ENCODE results near the gene PEF1.

Gene PEF1

DNA sequence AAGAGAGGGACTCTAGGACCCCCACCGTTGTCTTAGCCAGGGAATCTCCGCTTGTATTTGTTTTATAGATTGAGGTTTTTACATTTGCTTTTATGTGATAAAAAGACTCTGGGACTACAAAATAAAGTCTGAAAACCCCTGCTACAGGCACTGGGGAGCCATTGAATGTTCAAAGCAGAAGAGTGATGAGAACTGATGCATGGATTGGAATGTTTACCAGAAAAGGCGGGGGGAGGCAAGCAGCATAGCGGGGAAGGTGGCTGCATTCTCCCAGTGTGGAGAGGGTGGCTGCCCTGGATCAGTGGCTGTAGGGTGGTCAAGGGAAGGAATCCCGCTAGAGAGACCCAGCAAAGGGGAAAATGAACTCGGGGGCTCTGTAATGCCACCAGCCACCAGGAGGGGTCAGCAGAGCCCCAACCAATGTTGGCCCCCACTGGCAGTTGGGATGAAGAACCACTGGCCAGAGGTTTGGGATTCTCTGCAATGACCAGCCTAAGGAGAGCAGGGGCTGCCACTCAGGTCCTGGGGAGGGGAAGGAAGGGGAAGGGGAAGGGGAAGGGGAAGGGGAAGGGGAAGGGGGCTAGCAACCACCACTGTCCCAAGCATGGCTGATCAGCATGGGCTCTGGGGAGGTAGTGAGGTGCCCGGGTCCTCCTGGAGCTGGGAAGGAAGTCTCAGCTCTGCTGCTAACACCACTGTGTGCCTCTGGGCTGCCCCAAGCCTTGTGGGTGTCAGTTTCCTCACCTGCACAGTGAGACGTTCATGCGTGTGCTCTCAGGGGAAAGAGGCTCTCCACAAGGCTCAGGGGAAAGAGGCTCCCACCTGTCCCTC is 19.2 kb upstream of the PEF1 start:
- Histone ChIP-seq H3K9me3 (ENCODE audit: control insufficient read depth, insufficient read depth, low read depth, low read length) (no peaks in the 10 kb centered on the region), H3K27ac (ENCODE audit: low read depth, low read length) (no peak overlapping the region), H3K9ac (ENCODE audit: low read length) (no peak overlapping the region), H3K4me3 (ENCODE audit: low read depth, low read length) (no peak overlapping the region), H3K27me3 (ENCODE audit: control insufficient read depth, insufficient read depth, low read length) (no peaks in the 10 kb centered on the region), H3K4me1 (ENCODE audit: control insufficient read depth, insufficient read depth, low read length) (peaks cover 8% of the 10 kb centered on the region), H3K36me3 (ENCODE audit: control insufficient read depth, insufficient read depth, low read length) (no peaks in the 10 kb centered on the region)

GRCh38 chr1:31662463-31662862 is 17.8 kb upstream of the PEF1 start:
- Histone ChIP-seq H3K9me3 (ENCODE audit: control insufficient read depth, insufficient read depth, low read depth, low read length) (no peaks in the 10 kb centered on the region), H3K4me1 (ENCODE audit: control insufficient read depth, insufficient read depth, low read length) (peaks cover 8% of the 10 kb centered on the region), H3K27me3 (ENCODE audit: control insufficient read depth, insufficient read depth, low read length) (no peaks in the 10 kb centered on the region), H3K27ac (ENCODE audit: low read depth, low read length) (no peak overlapping the region), H3K4me3 (ENCODE audit: low read depth, low read length) (no peak overlapping the region), H3K9ac (ENCODE audit: low read length) (no peak overlapping the region), H3K36me3 (ENCODE audit: control insufficient read depth, insufficient read depth, low read length) (no peaks in the 10 kb centered on the region)

DNA sequence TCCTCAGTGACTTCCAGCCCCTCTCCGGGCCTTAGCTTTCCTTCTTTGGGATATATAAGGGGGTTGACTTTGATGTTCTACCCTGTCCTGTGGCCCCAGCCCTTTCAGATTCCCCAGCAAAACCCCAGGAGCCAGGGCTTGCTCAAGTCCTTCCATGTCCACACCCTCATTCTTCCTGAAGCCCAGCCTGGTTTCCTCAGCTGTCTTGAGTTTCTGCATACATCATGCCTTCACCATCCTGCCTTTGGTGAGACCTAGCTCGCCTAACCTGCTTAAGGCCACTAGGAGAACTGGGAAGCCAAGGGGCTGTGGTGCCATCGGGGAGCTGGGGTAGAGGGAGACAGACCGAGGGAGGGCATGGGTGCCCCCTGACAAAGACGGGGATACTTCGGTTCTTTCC is 17.2 kb upstream of the PEF1 start:
- H3K27ac ChIP-seq (ENCODE audit: low read depth, low read length) = no peak overlapping the region
- H3K27me3 ChIP-seq (ENCODE audit: control insufficient read depth, insufficient read depth, low read length) = no peaks in the 10 kb centered on the region
- H3K4me3 ChIP-seq (ENCODE audit: low read depth, low read length) = no peak overlapping the region
- H3K4me1 ChIP-seq (ENCODE audit: control insufficient read depth, insufficient read depth, low read length) = peaks cover 8% of the 10 kb centered on the region
- no peaks in the 10 kb centered on the region for H3K9me3 ChIP-seq (ENCODE audit: control insufficient read depth, insufficient read depth, low read depth, low read length)
- H3K36me3 ChIP-seq (ENCODE audit: control insufficient read depth, insufficient read depth, low read length) = no peaks in the 10 kb centered on the region
- no peak overlapping the region for H3K9ac ChIP-seq (ENCODE audit: low read length)

DNA sequence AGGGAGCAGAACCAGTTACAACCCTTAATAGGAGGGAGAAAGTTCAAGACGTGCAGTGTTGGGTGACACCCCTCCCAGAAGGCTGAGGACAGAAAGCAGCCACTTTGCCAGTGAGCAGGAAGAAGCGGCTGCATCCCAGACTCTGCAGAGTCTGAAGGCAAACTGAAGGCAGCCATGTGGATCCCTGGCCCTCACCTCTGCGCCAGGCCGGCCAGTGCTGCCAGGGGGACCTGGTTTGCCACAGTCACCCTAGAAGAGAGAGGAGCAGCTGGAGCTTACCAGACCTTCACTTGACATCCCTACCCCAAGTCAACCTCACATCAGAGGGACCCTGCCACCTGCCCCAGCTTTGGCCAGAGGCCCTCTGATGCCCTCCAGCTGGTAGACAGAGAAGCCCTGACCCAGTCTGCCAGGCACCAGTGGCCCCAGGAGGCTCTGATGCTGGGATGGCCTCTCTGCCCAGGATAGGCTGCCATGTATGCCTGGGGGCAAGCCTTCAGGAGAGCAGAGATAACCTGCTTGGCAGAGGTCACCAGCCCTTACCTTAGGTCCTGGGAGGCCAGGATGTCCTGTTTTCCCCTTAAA is 16.3 kb upstream of the PEF1 start:
- H3K4me1 ChIP-seq (ENCODE audit: control insufficient read depth, insufficient read depth, low read length) = no peaks in the 10 kb centered on the region
- H3K9me3 ChIP-seq (ENCODE audit: control insufficient read depth, insufficient read depth, low read depth, low read length) = no peaks in the 10 kb centered on the region
- H3K27me3 ChIP-seq (ENCODE audit: control insufficient read depth, insufficient read depth, low read length) = no peaks in the 10 kb centered on the region
- H3K36me3 ChIP-seq (ENCODE audit: control insufficient read depth, insufficient read depth, low read length) = no peaks in the 10 kb centered on the region
- no peak overlapping the region for H3K4me3 ChIP-seq (ENCODE audit: low read depth, low read length)
- no peak overlapping the region for H3K27ac ChIP-seq (ENCODE audit: low read depth, low read length)
- H3K9ac ChIP-seq (ENCODE audit: low read length) = no peak overlapping the region

DNA sequence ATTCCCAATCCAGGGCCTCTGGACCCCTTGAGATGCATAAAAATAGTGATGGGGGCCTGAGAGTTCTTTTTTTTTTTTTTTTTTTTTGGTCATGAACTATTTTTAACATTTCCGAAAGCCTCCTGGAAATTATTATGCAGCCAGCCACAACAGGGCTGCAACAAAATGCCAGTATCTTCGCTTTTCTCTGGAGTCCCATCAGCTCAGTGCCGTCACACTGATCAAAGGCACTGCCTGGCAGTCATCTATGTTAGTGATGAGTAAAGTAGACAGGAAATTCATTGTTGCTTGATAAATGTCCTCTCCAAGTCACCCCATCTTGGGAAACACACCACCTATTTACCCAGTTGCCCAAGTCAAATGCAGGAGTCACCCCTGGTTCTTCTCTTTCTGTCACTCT is 15.2 kb upstream of the PEF1 start:
- no peaks in the 10 kb centered on the region for H3K36me3 ChIP-seq (ENCODE audit: control insufficient read depth, insufficient read depth, low read length)

DNA sequence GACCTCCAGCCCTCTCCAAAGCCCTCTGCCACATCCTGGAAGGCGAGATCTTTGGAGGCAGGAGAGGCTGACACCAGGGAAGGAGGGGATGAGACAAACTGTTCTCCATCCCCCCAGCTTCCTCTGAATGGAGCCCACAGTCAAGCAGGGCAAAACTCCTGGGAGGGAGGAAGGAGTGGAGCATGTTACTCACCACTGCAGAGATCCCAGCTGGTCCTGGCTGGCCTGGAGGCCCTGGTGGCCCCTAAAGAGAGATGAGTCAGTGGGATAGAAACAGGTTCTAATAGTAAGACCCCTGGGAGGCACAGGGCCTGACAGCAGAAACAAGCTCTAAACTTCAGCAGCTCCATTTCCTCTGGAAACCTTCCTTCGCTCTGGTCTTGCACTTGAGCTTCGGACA is 14.0 kb upstream of the PEF1 start:
- no peaks in the 10 kb centered on the region for H3K27me3 ChIP-seq (ENCODE audit: control insufficient read depth, insufficient read depth, low read length)
- H3K9me3 ChIP-seq (ENCODE audit: control insufficient read depth, insufficient read depth, low read depth, low read length) = no peaks in the 10 kb centered on the region
- H3K36me3 ChIP-seq (ENCODE audit: control insufficient read depth, insufficient read depth, low read length) = no peaks in the 10 kb centered on the region
- no peak overlapping the region for H3K4me3 ChIP-seq (ENCODE audit: low read depth, low read length)
- no peaks in the 10 kb centered on the region for H3K4me1 ChIP-seq (ENCODE audit: control insufficient read depth, insufficient read depth, low read length)
- no peak overlapping the region for H3K9ac ChIP-seq (ENCODE audit: low read length)
- no peak overlapping the region for H3K27ac ChIP-seq (ENCODE audit: low read depth, low read length)

More for the DNA sequence above, 15.2 kb upstream of the PEF1 start:
- no peaks in the 10 kb centered on the region for H3K9me3 ChIP-seq (ENCODE audit: control insufficient read depth, insufficient read depth, low read depth, low read length)
- H3K9ac ChIP-seq (ENCODE audit: low read length) = no peak overlapping the region
- H3K4me3 ChIP-seq (ENCODE audit: low read depth, low read length) = no peak overlapping the region
- no peaks in the 10 kb centered on the region for H3K27me3 ChIP-seq (ENCODE audit: control insufficient read depth, insufficient read depth, low read length)
- no peaks in the 10 kb centered on the region for H3K4me1 ChIP-seq (ENCODE audit: control insufficient read depth, insufficient read depth, low read length)
- H3K27ac ChIP-seq (ENCODE audit: low read depth, low read length) = no peak overlapping the region

- H3K27me3 ChIP-seq (ENCODE audit: control insufficient read depth, insufficient read depth, low read length) = no peaks in the 10 kb centered on the region
- H3K36me3 ChIP-seq (ENCODE audit: control insufficient read depth, insufficient read depth, low read length) = no peaks in the 10 kb centered on the region
Measured at GRCh38 chr1:31657972-31658510, 13.4 kb upstream of the PEF1 start.

DNA sequence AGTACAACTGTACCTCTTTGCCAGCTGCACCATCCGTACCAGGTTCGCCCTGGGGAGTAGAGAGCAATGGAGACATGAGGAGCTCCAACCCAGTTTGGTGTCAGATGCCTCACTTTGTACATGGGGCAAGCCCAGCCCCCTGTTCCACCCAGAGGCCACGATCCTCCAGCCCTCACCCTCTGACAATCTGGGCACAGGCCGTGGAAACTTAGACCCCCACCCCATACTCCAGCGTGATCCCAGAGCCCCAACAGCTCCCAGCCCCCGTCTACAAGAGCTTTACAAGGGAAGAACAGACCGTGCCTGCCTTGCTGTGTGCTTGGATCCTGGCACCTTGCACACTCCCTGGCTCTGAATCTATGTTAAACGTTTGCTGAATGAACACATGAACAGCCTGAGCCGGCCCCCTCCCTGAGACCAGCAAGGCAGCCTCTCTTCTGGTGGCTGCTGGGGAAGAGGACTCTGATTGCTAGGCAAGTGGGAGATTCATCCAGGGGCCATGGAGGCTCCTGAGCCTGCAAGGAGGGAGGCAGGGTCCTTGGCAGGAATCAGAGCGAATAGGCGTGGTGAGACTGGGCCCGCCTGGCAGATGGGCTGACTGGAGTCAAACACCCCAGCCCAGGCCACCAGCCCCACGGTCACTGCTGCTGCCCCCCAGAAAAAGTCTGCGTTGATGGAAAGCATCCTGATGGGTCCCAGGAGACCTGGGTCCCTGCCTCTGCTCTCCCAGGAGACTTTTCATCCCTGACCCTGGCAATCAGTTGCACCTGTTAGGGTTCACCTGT is 12.5 kb upstream of the PEF1 start:
- no peaks in the 10 kb centered on the region for H3K27me3 ChIP-seq (ENCODE audit: control insufficient read depth, insufficient read depth, low read length)
- H3K9ac ChIP-seq (ENCODE audit: low read length) = no peak overlapping the region
- H3K36me3 ChIP-seq (ENCODE audit: control insufficient read depth, insufficient read depth, low read length) = no peaks in the 10 kb centered on the region
- H3K4me1 ChIP-seq (ENCODE audit: control insufficient read depth, insufficient read depth, low read length) = no peaks in the 10 kb centered on the region
- H3K4me3 ChIP-seq (ENCODE audit: low read depth, low read length) = no peak overlapping the region
- H3K9me3 ChIP-seq (ENCODE audit: control insufficient read depth, insufficient read depth, low read depth, low read length) = no peaks in the 10 kb centered on the region
- H3K27ac ChIP-seq (ENCODE audit: low read depth, low read length) = no peak overlapping the region

More at GRCh38 chr1:31657972-31658510, 13.4 kb upstream of the PEF1 start:
- no peaks in the 10 kb centered on the region for H3K9me3 ChIP-seq (ENCODE audit: control insufficient read depth, insufficient read depth, low read depth, low read length)
- H3K4me3 ChIP-seq (ENCODE audit: low read depth, low read length) = no peak overlapping the region
- H3K9ac ChIP-seq (ENCODE audit: low read length) = no peak overlapping the region
- no peaks in the 10 kb centered on the region for H3K4me1 ChIP-seq (ENCODE audit: control insufficient read depth, insufficient read depth, low read length)
- no peak overlapping the region for H3K27ac ChIP-seq (ENCODE audit: low read depth, low read length)

- Histone ChIP-seq H3K27me3 (ENCODE audit: control insufficient read depth, insufficient read depth, low read length) (no peaks in the 10 kb centered on the region), H3K4me1 (ENCODE audit: control insufficient read depth, insufficient read depth, low read length) (no peaks in the 10 kb centered on the region), H3K27ac (ENCODE audit: low read depth, low read length) (no peak overlapping the region), H3K36me3 (ENCODE audit: control insufficient read depth, insufficient read depth, low read length) (no peaks in the 10 kb centered on the region), H3K4me3 (ENCODE audit: low read depth, low read length) (no peak overlapping the region), H3K9me3 (ENCODE audit: control insufficient read depth, insufficient read depth, low read depth, low read length) (no peaks in the 10 kb centered on the region), H3K9ac (ENCODE audit: low read length) (no peak overlapping the region)
Measured at GRCh38 chr1:31655756-31656155, 11.1 kb upstream of the PEF1 start.

- no peaks in the 10 kb centered on the region for H3K9me3 ChIP-seq (ENCODE audit: control insufficient read depth, insufficient read depth, low read depth, low read length)
- no peak overlapping the region for H3K4me3 ChIP-seq (ENCODE audit: low read depth, low read length)
- no peaks in the 10 kb centered on the region for H3K27me3 ChIP-seq (ENCODE audit: control insufficient read depth, insufficient read depth, low read length)
- H3K4me1 ChIP-seq (ENCODE audit: control insufficient read depth, insufficient read depth, low read length) = no peaks in the 10 kb centered on the region
- H3K27ac ChIP-seq (ENCODE audit: low read depth, low read length) = no peak overlapping the region
- no peak overlapping the region for H3K9ac ChIP-seq (ENCODE audit: low read length)
- H3K36me3 ChIP-seq (ENCODE audit: control insufficient read depth, insufficient read depth, low read length) = no peaks in the 10 kb centered on the region
Measured at GRCh38 chr1:31655104-31655503, 10.4 kb upstream of the PEF1 start.

DNA sequence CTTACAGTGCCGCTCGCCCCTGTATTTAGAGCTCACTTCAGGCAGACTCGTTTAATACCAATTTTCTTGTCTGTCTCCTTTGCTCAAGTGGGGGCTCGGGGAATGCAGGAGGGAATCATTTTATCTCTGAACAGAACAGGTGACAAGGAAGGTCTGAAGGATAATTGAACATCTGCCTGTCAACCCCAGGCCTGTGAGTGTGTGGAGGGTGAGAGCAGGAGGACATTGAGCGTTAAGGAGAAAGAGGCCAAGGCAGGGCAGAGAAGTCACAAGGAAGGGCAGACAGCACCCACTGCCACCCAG is 9.7 kb upstream of the PEF1 start:
- Histone ChIP-seq H3K27ac (ENCODE audit: low read depth, low read length) (no peak overlapping the region), H3K27me3 (ENCODE audit: control insufficient read depth, insufficient read depth, low read length) (no peaks in the 10 kb centered on the region), H3K4me1 (ENCODE audit: control insufficient read depth, insufficient read depth, low read length) (no peaks in the 10 kb centered on the region), H3K36me3 (ENCODE audit: control insufficient read depth, insufficient read depth, low read length) (no peaks in the 10 kb centered on the region), H3K4me3 (ENCODE audit: low read depth, low read length) (no peak overlapping the region), H3K9me3 (ENCODE audit: control insufficient read depth, insufficient read depth, low read depth, low read length) (no peaks in the 10 kb centered on the region), H3K9ac (ENCODE audit: low read length) (no peak overlapping the region)
